HL-60 (cell line): ENCODE results near the gene ZNRF3.

ENCODE experiments used
- CTCF ChIP-seq: IDR thresholded peaks from one replicate; pipeline ENCODE4 v1.5.1; 2011; ENCODE audit warnings: low read length, control low read depth, inconsistent platforms; ENCODE audit not compliant: insufficient read depth
- GABPA ChIP-seq: IDR thresholded peaks from 2 replicates; pipeline ENCODE4 v1.6.1; 2012; ENCODE audit warnings: low read depth
- TF ChIP-seq, protein P1 (sequence below): IDR thresholded peaks from 2 replicates; pipeline ENCODE4 v1.6.1; 2012; ENCODE audit warnings: low read depth; ENCODE audit not compliant: insufficient replicate concordance

- TF ChIP-seq GABPA (no peak), CTCF (peak; percentile 91)
- TF ChIP-seq, protein P1, sequence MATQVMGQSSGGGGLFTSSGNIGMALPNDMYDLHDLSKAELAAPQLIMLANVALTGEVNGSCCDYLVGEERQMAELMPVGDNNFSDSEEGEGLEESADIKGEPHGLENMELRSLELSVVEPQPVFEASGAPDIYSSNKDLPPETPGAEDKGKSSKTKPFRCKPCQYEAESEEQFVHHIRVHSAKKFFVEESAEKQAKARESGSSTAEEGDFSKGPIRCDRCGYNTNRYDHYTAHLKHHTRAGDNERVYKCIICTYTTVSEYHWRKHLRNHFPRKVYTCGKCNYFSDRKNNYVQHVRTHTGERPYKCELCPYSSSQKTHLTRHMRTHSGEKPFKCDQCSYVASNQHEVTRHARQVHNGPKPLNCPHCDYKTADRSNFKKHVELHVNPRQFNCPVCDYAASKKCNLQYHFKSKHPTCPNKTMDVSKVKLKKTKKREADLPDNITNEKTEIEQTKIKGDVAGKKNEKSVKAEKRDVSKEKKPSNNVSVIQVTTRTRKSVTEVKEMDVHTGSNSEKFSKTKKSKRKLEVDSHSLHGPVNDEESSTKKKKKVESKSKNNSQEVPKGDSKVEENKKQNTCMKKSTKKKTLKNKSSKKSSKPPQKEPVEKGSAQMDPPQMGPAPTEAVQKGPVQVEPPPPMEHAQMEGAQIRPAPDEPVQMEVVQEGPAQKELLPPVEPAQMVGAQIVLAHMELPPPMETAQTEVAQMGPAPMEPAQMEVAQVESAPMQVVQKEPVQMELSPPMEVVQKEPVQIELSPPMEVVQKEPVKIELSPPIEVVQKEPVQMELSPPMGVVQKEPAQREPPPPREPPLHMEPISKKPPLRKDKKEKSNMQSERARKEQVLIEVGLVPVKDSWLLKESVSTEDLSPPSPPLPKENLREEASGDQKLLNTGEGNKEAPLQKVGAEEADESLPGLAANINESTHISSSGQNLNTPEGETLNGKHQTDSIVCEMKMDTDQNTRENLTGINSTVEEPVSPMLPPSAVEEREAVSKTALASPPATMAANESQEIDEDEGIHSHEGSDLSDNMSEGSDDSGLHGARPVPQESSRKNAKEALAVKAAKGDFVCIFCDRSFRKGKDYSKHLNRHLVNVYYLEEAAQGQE, result no peak
Measured at GRCh38 chr22:28855355-28856094, 27.8 kb upstream of the ZNRF3 start.
